ENCODE data around the gene PAX8.

Gene PAX8

GRCh38 chr2:113264713-113265403 lies 13.9 kb downstream of the PAX8 start:
- peaks cover 25% of the 10 kb centered on the region for H3K36me3 Mint-ChIP-seq (ENCODE audit: low read depth)
- H3K27me3 Mint-ChIP-seq, result no peaks in the 10 kb centered on the region
- H3K4me1 Mint-ChIP-seq (ENCODE audit: low read depth), result peaks cover 4% of the 10 kb centered on the region

DNA sequence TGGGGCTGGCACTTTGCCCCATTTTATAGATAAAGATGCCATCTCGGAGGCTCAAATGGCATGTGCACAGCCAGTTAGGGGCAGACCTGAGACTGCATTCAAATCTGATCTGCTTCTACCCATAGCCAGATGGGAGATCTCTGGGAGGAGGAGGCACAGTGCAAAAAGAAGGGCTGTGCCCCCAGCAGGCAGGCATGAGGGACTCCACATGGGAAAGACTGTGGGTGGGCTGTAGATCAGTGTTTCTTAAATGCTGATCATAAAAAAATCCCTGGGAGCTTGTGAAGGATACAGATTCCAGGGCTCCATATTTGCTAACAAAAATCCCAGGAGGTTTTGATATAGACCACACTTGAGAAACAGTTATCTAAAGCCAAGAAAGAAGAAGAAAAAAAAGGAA lies 15.2 kb downstream of the PAX8 start:
- DNase-seq, result no peak
- Mint-ChIP-seq H3K36me3 (ENCODE audit: low read depth) (peaks cover 29% of the 10 kb centered on the region), H3K4me3 (no peak overlapping the region), H3K4me1 (ENCODE audit: low read depth) (peaks cover 6% of the 10 kb centered on the region), H3K27ac (no peak overlapping the region), H3K9me3 (no peaks in the 10 kb centered on the region), H3K27me3 (no peaks in the 10 kb centered on the region)

More at GRCh38 chr2:113264713-113265403, 13.9 kb downstream of the PAX8 start:
- Mint-ChIP-seq H3K27ac (no peak overlapping the region), H3K9me3 (no peaks in the 10 kb centered on the region), H3K4me3 (no peak overlapping the region)
- no peak for DNase-seq

DNA sequence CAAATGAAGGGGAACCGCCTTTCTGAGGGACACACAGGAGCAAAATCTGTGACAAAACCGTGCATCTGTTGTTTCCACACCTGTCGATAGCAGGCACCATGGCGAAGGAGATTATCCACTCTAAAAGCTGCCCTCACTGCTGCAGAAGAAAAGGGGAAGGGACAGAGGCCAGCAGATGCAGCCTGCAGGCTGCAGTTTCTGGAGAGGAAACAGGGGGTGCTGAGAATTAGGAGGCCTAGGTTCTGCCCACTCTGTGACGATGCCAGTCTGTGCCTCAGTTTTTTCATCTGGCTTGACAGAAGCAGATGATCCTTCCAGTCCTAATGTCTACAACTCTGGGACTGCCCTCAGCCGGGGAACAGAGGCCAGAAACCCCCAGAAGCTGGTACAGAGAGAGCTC lies 17.7 kb downstream of the PAX8 start:
- H3K36me3 Mint-ChIP-seq (ENCODE audit: low read depth), result peaks cover 26% of the 10 kb centered on the region
- DNase-seq, result no peak
- no peak overlapping the region for H3K27ac Mint-ChIP-seq
- peaks cover 27% of the 10 kb centered on the region for H3K4me1 Mint-ChIP-seq (ENCODE audit: low read depth)
- no peaks in the 10 kb centered on the region for H3K27me3 Mint-ChIP-seq
- no peak overlapping the region for H3K4me3 Mint-ChIP-seq
- H3K9me3 Mint-ChIP-seq, result no peaks in the 10 kb centered on the region

- H3K36me3 Mint-ChIP-seq (ENCODE audit: low read depth), result peaks cover 20% of the 10 kb centered on the region
- no peaks in the 10 kb centered on the region for H3K27me3 Mint-ChIP-seq
- H3K27ac Mint-ChIP-seq, result no peak overlapping the region
- H3K4me3 Mint-ChIP-seq, result no peak overlapping the region
- H3K4me1 Mint-ChIP-seq (ENCODE audit: low read depth), result peaks cover 48% of the 10 kb centered on the region
- H3K9me3 Mint-ChIP-seq, result no peaks in the 10 kb centered on the region
- DNase-seq, result no peak
These were observed 20.1 kb downstream of the PAX8 start for GRCh38 chr2:113258471-113259147.

- H3K4me3 Mint-ChIP-seq, result no peak overlapping the region
- H3K4me1 Mint-ChIP-seq (ENCODE audit: low read depth), result peaks cover 58% of the 10 kb centered on the region
- no peak for DNase-seq
- H3K27ac Mint-ChIP-seq, result no peak overlapping the region
- no peaks in the 10 kb centered on the region for H3K9me3 Mint-ChIP-seq
- no peaks in the 10 kb centered on the region for H3K27me3 Mint-ChIP-seq
- H3K36me3 Mint-ChIP-seq (ENCODE audit: low read depth), result peaks cover 13% of the 10 kb centered on the region
These were observed 21.0 kb downstream of the PAX8 start for GRCh38 chr2:113257516-113258264.

GRCh38 chr2:113255140-113256070 lies 23.3 kb downstream of the PAX8 start:
- no peak for DNase-seq
- H3K4me3 Mint-ChIP-seq, result no peak overlapping the region
- H3K4me1 Mint-ChIP-seq (ENCODE audit: low read depth), result peaks cover 78% of the 10 kb centered on the region
- H3K27ac Mint-ChIP-seq, result peak overlapping the region; percentile 11
- H3K9me3 Mint-ChIP-seq, result no peaks in the 10 kb centered on the region
- H3K27me3 Mint-ChIP-seq, result no peaks in the 10 kb centered on the region
- H3K36me3 Mint-ChIP-seq (ENCODE audit: low read depth), result peaks cover 12% of the 10 kb centered on the region

DNA sequence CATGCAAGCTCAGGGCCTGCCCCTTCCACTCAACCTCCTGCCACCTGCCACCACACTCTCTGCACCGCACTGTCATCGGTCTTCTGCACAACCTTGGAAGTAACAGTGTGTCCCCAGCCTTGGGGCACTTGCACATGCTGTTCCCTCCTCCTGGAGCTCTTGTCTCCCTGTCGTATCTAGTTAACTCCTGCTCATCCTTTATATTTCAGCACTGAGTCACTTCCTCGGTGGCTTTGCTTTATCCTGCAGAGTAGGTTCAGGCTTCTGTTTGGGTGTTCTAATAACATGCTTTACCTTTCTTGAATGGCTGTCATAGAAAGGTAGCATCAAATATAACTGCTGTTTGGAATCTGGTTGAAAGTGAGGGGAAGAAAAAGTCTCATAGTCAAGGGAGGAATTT lies 25.3 kb downstream of the PAX8 start:
- no peak overlapping the region for H3K4me3 Mint-ChIP-seq
- H3K9me3 Mint-ChIP-seq, result no peaks in the 10 kb centered on the region
- peaks cover 85% of the 10 kb centered on the region for H3K4me1 Mint-ChIP-seq (ENCODE audit: low read depth)
- H3K36me3 Mint-ChIP-seq (ENCODE audit: low read depth), result peaks cover 8% of the 10 kb centered on the region
- DNase-seq, result no peak
- peak overlapping the region; percentile 35 for H3K27ac Mint-ChIP-seq
- no peaks in the 10 kb centered on the region for H3K27me3 Mint-ChIP-seq

DNA sequence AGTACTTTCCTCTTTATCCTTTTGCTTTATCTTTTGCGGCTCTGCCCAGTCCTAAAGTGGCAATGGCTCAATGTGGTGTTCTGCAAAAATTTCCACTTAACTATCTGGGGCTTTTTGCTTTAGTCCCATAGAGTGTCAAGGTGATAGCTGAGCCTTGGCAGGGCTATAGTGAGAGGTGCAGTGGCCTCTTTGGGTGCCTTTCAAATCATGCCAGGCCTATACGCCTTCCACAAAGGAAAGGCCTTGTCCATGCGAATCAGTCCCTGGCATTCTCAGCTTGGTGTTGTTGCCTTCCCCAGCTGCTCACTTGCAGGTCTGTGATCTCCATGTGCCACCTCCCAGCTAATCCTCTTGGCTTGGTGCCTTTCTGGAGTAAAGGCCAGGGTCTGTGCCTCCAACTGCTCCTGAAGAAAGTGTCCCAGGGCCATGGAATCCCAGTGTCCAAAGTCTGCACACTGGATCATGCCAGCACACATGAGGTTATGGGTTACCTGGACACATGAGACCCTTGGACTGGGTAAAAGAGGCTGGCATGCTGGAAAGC lies 26.6 kb downstream of the PAX8 start:
- Mint-ChIP-seq H3K36me3 (ENCODE audit: low read depth) (peaks cover 8% of the 10 kb centered on the region), H3K27ac (peak overlapping the region; percentile 39), H3K4me3 (no peak overlapping the region), H3K9me3 (no peaks in the 10 kb centered on the region), H3K27me3 (no peaks in the 10 kb centered on the region), H3K4me1 (ENCODE audit: low read depth) (peaks cover 72% of the 10 kb centered on the region)
- DNase-seq, result no peak

DNA sequence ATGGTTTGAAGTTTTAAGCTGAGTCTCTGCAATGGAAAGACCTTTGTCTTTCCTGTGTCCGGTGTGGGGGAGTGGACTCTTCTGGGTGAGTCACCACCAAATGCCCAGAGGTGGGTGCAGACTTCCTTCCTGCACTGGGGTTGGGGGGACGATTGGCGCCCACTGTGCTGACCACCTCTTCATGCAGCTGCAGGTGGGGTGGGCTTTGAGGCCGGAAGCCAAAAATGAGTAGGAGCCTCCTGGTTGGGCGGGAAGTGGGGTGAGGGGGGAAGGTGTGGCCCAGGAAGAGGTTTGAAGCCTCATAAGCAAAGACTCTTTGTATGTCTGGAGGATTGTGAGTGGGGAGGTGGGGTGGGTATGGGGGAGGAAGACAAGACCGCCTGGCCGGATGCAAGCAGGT lies 27.6 kb downstream of the PAX8 start:
- Mint-ChIP-seq H3K27ac (peak overlapping the region; percentile 78), H3K27me3 (no peaks in the 10 kb centered on the region), H3K36me3 (ENCODE audit: low read depth) (peaks cover 6% of the 10 kb centered on the region), H3K4me1 (ENCODE audit: low read depth) (peaks cover 65% of the 10 kb centered on the region), H3K4me3 (no peak overlapping the region), H3K9me3 (no peaks in the 10 kb centered on the region)
- DNase-seq, result no peak

DNA sequence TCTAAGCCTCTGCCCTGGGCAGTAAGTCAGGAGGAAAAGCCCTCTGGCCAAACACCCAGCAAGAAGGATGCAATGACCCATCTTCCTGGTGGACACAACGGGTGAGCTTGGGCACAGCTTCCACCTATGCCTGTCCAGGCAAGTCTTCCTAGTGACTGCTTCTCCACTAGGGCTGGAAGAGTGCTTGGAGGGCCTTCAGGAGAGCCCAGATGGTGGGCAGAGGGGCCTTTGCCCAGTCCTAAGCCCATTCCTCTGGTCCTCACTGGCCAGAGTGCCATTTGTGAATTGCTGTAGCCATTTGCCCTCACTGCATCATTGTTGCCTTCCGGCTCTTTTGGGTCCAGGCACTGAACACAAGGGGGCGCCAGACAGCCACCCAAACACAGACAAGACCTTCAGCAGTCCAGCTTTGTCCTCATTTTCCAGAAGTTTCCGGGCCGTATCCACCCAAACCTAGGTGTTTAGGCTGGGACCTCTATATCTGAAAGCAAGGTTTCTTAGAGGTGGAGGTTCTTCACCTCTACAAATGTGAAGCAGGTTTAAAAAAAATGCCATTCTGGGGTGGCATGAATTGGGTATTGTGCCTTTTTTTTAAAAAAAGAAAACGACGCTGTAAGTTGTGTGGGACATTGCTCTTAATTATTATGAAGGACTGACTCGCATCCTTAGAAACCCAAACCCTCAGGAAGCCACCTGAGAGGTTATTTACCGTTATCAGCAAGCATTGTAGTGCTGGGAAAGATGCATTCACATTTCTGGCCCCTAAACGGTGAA lies 29.5 kb downstream of the PAX8 start:
- Mint-ChIP-seq H3K9me3 (no peaks in the 10 kb centered on the region), H3K4me1 (ENCODE audit: low read depth) (peaks cover 48% of the 10 kb centered on the region), H3K27me3 (no peaks in the 10 kb centered on the region), H3K4me3 (no peak overlapping the region), H3K36me3 (ENCODE audit: low read depth) (no peaks in the 10 kb centered on the region), H3K27ac (no peak overlapping the region)
- peak; percentile 84 for DNase-seq

GRCh38 chr2:113246606-113247005 lies 32.1 kb downstream of the PAX8 start:
- DNase-seq, result no peak

GRCh38 chr2:113245276-113245711 lies 33.4 kb downstream of the PAX8 start:
- DNase-seq, result no peak
- Mint-ChIP-seq H3K27me3 (no peaks in the 10 kb centered on the region), H3K4me1 (ENCODE audit: low read depth) (peaks cover 35% of the 10 kb centered on the region), H3K4me3 (no peak overlapping the region), H3K9me3 (no peaks in the 10 kb centered on the region), H3K27ac (no peak overlapping the region), H3K36me3 (ENCODE audit: low read depth) (peaks cover 9% of the 10 kb centered on the region)

More at GRCh38 chr2:113246606-113247005, 32.1 kb downstream of the PAX8 start:
- Mint-ChIP-seq H3K4me1 (ENCODE audit: low read depth) (peaks cover 35% of the 10 kb centered on the region), H3K27me3 (no peaks in the 10 kb centered on the region), H3K4me3 (no peak overlapping the region), H3K27ac (no peak overlapping the region), H3K9me3 (no peaks in the 10 kb centered on the region), H3K36me3 (ENCODE audit: low read depth) (peaks cover 9% of the 10 kb centered on the region)

GRCh38 chr2:113242327-113242726 lies 36.4 kb downstream of the PAX8 start:
- peaks cover 51% of the 10 kb centered on the region for H3K4me1 Mint-ChIP-seq (ENCODE audit: low read depth)
- peak overlapping the region; percentile 93 for H3K27ac Mint-ChIP-seq
- H3K9me3 Mint-ChIP-seq, result no peaks in the 10 kb centered on the region
- H3K36me3 Mint-ChIP-seq (ENCODE audit: low read depth), result peaks cover 32% of the 10 kb centered on the region
- no peak for DNase-seq
- no peak overlapping the region for H3K4me3 Mint-ChIP-seq
- H3K27me3 Mint-ChIP-seq, result no peaks in the 10 kb centered on the region
